Measurements from ENCODE around the gene NEU1.

The NEU1 gene

DNA sequence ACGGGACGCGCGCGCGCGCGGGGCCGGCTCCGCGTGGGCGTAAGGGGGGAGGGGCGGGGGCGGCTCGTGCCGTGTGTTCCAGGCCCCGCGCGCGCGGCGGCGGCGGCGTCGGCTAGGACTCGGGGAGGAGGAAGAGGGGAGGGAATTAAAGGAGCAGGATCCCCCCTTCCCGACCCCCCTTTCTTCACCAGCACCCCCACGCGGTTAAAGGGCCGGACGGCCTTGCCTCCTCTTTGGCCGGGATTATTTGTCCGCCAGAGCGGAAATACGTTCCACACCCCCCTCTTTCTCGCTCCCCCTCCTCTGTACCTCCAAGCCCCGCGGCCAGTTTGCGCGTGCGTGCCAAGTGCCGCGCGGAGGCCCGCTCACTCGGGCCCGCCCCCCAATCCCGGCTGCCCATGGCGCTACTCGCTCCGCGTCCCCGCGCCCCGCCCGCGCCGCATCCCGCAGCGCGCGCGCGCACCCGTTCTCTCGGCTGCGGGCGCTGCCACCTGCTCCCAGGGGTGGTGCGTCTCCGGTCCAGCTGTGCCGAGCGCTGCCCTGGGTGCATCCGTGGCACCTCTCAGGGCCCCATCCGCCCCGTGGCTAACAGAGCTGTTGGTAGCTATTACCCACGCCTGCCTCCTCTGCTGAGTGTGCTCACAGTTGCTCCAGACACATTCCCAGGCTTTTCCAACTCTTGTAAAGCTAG lies 39.5 kb upstream of the NEU1 start, which contains the start of gene ZBTB12:
TSS of gene ZBTB12 (minus strand) at position 134 of the 691 bp plus-strand sequence. CDS start 781 bp downstream, outside the sequence.
- peak within 1 kb of the TSS; percentile 70 for H2BK120ac ChIP-seq (ENCODE audit: low read depth, low read length)
- peak within 1 kb of the TSS; percentile 53 for H3K9ac ChIP-seq (ENCODE audit: low read length)
- H3K79me2 ChIP-seq (ENCODE audit: control insufficient read depth, insufficient read depth, low read length) = no peaks in the 10 kb centered on the region
- H3K56ac ChIP-seq (ENCODE audit: low read length) = peak within 1 kb of the TSS; percentile 90
- H3K4me2 ChIP-seq (ENCODE audit: low read length) = peak within 1 kb of the TSS; percentile 70
- H3K23ac ChIP-seq (ENCODE audit: low read length) = no peak within 1 kb of the TSS
- H3K27ac ChIP-seq (ENCODE audit: low read depth, low read length) = peak within 1 kb of the TSS; percentile 34
- peak; percentile 95 for DNase-seq
- H3K36me3 ChIP-seq (ENCODE audit: control insufficient read depth, insufficient read depth, low read length) = no peaks in the 10 kb centered on the region
- peak within 1 kb of the TSS; percentile 77 for H3K4ac ChIP-seq (ENCODE audit: low read depth, low read length)
- H3K79me1 ChIP-seq (ENCODE audit: low read length) = no peaks in the 10 kb centered on the region
- no peaks in the 10 kb centered on the region for H3K27me3 ChIP-seq (ENCODE audit: insufficient read depth, low read length, poor library complexity)
- H3K18ac ChIP-seq (ENCODE audit: low read length) = peak within 1 kb of the TSS; percentile 99
- H4K5ac ChIP-seq (ENCODE audit: low read length) = no peak within 1 kb of the TSS
- no peak within 1 kb of the TSS for H2BK5ac ChIP-seq (ENCODE audit: low read length)
- H4K8ac ChIP-seq (ENCODE audit: low read depth, low read length) = peak within 1 kb of the TSS; percentile 98
- H2AK5ac ChIP-seq (ENCODE audit: low read length) = no peak within 1 kb of the TSS
- WGBS (ENCODE audit: extremely low coverage, insufficient coverage, low lambda C conversion rate) = no CpG with 5 or more reads among the region's 77 CpGs
- no peaks in the 10 kb centered on the region for H3K4me1 ChIP-seq (ENCODE audit: control insufficient read depth, low read depth, low read length)
- H3K4me3 ChIP-seq (ENCODE audit: low read length) = peak within 1 kb of the TSS; percentile 36
- H2BK15ac ChIP-seq (replicated peaks; ENCODE audit: low read depth) = no peak within 1 kb of the TSS

DNA sequence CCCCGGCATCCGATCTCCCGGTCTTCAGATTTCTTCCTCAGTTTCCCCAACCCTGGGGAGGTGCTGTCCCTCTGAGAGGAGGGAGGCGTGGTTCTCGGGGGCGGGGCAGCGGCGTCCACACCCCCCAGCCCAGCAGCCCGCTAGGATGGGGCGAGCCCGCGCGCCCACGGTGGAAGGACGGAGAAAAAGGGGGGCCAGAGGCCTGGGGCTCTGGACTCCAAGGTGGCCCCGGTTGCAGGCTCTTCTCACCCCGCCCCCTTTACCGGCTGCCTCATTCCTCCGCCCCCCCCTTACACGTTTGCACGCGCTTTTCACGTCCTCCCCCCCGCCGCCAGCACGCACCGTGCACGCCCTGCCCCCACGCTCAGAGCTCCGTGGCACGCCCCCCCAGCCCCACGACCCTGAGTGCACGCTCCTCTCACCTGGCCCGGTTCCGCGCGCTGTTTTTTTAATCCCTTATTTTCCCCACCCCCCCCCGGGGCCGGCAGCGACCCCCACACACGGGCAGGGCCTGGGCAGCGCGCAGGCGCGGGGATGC lies 38.9 kb upstream of the NEU1 start:
- H3K79me2 ChIP-seq (ENCODE audit: control insufficient read depth, insufficient read depth, low read length) = peaks cover 4% of the 10 kb centered on the region
- H3K4me3 ChIP-seq (ENCODE audit: low read length) = peak overlapping the region; percentile 36
- H3K4me1 ChIP-seq (ENCODE audit: control insufficient read depth, low read depth, low read length) = no peaks in the 10 kb centered on the region
- H3K9ac ChIP-seq (ENCODE audit: low read length) = peak overlapping the region; percentile 53
- H3K36me3 ChIP-seq (ENCODE audit: control insufficient read depth, insufficient read depth, low read length) = no peaks in the 10 kb centered on the region
- H2BK5ac ChIP-seq (ENCODE audit: low read length) = no peak overlapping the region
- no peak overlapping the region for H3K23ac ChIP-seq (ENCODE audit: low read length)
- peak overlapping the region; percentile 70 for H2BK120ac ChIP-seq (ENCODE audit: low read depth, low read length)
- WGBS (ENCODE audit: extremely low coverage, insufficient coverage, low lambda C conversion rate) = no CpG with 5 or more reads among the region's 45 CpGs
- peak overlapping the region; percentile 34 for H3K27ac ChIP-seq (ENCODE audit: low read depth, low read length)
- no peak overlapping the region for H2AK5ac ChIP-seq (ENCODE audit: low read length)
- peak overlapping the region; percentile 90 for H3K56ac ChIP-seq (ENCODE audit: low read length)
- peak overlapping the region; percentile 99 for H3K18ac ChIP-seq (ENCODE audit: low read length)
- H4K8ac ChIP-seq (ENCODE audit: low read depth, low read length) = peak overlapping the region; percentile 98
- no peaks in the 10 kb centered on the region for H3K27me3 ChIP-seq (ENCODE audit: insufficient read depth, low read length, poor library complexity)
- no peak overlapping the region for H4K5ac ChIP-seq (ENCODE audit: low read length)
- DNase-seq = no peak
- H3K4me2 ChIP-seq (ENCODE audit: low read length) = peak overlapping the region; percentile 27
- peak overlapping the region; percentile 77 for H3K4ac ChIP-seq (ENCODE audit: low read depth, low read length)
- H3K79me1 ChIP-seq (ENCODE audit: low read length) = peaks cover 4% of the 10 kb centered on the region
- no peak overlapping the region for H2BK15ac ChIP-seq (replicated peaks; ENCODE audit: low read depth)

DNA sequence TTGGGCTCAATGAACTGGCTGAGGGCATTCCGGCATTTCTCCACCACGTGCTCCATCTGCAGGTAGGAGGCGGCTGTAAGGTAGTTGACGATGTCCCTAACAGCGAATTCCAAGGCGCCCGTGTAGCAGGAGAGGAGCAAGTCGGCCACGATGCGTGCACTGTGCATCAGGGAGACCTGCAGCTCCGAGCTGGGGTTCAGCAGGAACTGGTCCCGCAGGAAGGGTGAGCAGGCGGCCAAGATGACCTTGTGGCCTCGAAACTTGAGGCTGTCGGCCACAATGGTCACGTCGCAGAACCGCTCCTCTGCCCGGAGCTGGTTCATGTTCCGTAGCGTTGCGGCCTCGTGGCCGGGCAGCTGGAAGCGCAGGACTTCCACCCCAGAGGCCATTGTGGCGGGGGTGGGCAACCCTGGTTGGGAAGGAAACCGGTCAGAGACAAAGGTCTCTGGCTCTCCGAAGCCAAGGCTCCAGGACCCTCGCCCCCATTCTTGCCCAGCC lies 38.3 kb upstream of the NEU1 start:
- H2BK120ac ChIP-seq (ENCODE audit: low read depth, low read length) = no peak overlapping the region
- H3K56ac ChIP-seq (ENCODE audit: low read length) = peak overlapping the region; percentile 90
- H3K4me1 ChIP-seq (ENCODE audit: control insufficient read depth, low read depth, low read length) = no peaks in the 10 kb centered on the region
- H2BK5ac ChIP-seq (ENCODE audit: low read length) = no peak overlapping the region
- H4K8ac ChIP-seq (ENCODE audit: low read depth, low read length) = no peak overlapping the region
- H4K5ac ChIP-seq (ENCODE audit: low read length) = no peak overlapping the region
- no peak overlapping the region for H2AK5ac ChIP-seq (ENCODE audit: low read length)
- H3K27ac ChIP-seq (ENCODE audit: low read depth, low read length) = no peak overlapping the region
- peak; percentile 66 for DNase-seq
- H3K79me2 ChIP-seq (ENCODE audit: control insufficient read depth, insufficient read depth, low read length) = peaks cover 4% of the 10 kb centered on the region
- H3K4ac ChIP-seq (ENCODE audit: low read depth, low read length) = no peak overlapping the region
- H2BK15ac ChIP-seq (replicated peaks; ENCODE audit: low read depth) = no peak overlapping the region
- WGBS (ENCODE audit: extremely low coverage, insufficient coverage, low lambda C conversion rate) = no CpG with 5 or more reads among the region's 29 CpGs
- H3K36me3 ChIP-seq (ENCODE audit: control insufficient read depth, insufficient read depth, low read length) = no peaks in the 10 kb centered on the region
- H3K27me3 ChIP-seq (ENCODE audit: insufficient read depth, low read length, poor library complexity) = no peaks in the 10 kb centered on the region
- H3K23ac ChIP-seq (ENCODE audit: low read length) = no peak overlapping the region
- peak overlapping the region; percentile 53 for H3K9ac ChIP-seq (ENCODE audit: low read length)
- H3K18ac ChIP-seq (ENCODE audit: low read length) = no peak overlapping the region
- peaks cover 4% of the 10 kb centered on the region for H3K79me1 ChIP-seq (ENCODE audit: low read length)
- H3K4me2 ChIP-seq (ENCODE audit: low read length) = peak overlapping the region; percentile 27
- no peak overlapping the region for H3K4me3 ChIP-seq (ENCODE audit: low read length)

DNA sequence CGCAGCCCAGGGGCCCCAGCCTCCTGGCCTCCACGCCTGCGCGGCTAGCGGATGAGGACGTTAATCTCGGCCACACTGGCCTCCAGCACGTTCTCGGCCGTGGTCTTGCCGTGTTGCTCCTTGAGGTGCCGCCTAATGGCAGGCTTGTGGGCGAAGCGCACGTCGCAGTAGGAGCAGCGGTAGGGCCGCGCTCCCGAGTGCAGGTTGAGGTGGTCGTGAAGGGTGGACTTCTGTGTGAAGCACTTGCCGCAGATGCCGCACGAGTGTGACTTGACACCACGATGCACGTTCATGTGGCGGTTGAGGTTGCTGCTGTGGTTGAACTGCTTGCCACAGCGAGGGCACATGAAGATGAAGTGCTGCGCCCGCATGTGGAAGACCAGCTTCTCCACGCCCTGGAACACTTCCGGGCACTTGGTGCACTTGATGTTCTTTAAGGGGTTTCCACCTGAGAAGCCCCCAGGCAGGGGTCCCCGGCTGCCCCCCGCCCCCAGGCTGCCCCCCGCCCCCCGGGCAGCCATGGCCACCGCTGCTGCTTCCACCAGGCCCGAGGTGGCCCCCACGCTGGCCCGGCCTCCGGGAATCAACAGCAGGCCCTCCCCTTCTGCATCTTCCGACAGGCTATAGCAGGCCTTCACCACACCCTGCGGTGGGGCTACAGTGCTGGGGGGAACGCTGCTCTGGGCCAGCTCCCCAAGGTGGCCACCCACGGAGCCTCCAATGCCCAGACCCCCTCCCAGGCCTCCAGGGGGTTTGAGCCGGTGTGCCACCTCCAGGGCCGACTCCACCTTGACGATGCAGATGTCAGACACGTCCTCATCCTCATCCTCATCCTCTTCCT lies 37.5 kb upstream of the NEU1 start:
- Histone ChIP-seq H3K4me1 (ENCODE audit: control insufficient read depth, low read depth, low read length) (no peaks in the 10 kb centered on the region), H3K27me3 (ENCODE audit: insufficient read depth, low read length, poor library complexity) (no peaks in the 10 kb centered on the region), H4K8ac (ENCODE audit: low read depth, low read length) (no peak overlapping the region), H3K18ac (ENCODE audit: low read length) (no peak overlapping the region), H2BK120ac (ENCODE audit: low read depth, low read length) (no peak overlapping the region), H4K5ac (ENCODE audit: low read length) (no peak overlapping the region), H3K79me2 (ENCODE audit: control insufficient read depth, insufficient read depth, low read length) (peaks cover 4% of the 10 kb centered on the region), H3K4me3 (ENCODE audit: low read length) (no peak overlapping the region), H3K36me3 (ENCODE audit: control insufficient read depth, insufficient read depth, low read length) (no peaks in the 10 kb centered on the region), H3K9ac (ENCODE audit: low read length) (no peak overlapping the region), H3K56ac (ENCODE audit: low read length) (no peak overlapping the region), H3K4me2 (ENCODE audit: low read length) (no peak overlapping the region), H3K79me1 (ENCODE audit: low read length) (peaks cover 4% of the 10 kb centered on the region), H2BK15ac (replicated peaks; ENCODE audit: low read depth) (no peak overlapping the region), H3K23ac (ENCODE audit: low read length) (no peak overlapping the region), H3K4ac (ENCODE audit: low read depth, low read length) (no peak overlapping the region), H2BK5ac (ENCODE audit: low read length) (no peak overlapping the region), H3K27ac (ENCODE audit: low read depth, low read length) (no peak overlapping the region), H2AK5ac (ENCODE audit: low read length) (no peak overlapping the region)
- WGBS (ENCODE audit: extremely low coverage, insufficient coverage, low lambda C conversion rate) = no CpG with 5 or more reads among the region's 49 CpGs
- no peak for DNase-seq

DNA sequence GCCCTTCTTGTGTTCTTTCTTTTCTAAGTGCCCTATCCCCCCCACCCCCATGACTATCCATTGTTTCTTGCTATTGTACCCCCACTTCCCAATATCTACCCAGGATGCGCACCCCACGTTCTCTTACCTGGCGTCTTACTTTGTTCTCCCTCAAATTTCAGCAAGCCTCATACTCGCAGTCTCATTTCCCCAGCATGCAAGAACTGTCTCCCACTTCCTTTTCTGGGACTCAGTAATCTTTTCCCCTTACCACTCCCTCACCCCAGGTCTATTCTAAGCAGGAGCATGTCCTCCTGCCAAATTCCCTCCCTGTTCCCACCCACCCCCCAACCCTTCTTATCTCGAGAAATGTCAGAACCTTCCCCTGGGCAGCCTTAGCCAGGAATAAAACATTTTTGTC lies 36.6 kb upstream of the NEU1 start:
- WGBS (ENCODE audit: extremely low coverage, insufficient coverage, low lambda C conversion rate) = no CpG with 5 or more reads among the region's 5 CpGs
- H3K56ac ChIP-seq (ENCODE audit: low read length) = no peak overlapping the region
- H3K27ac ChIP-seq (ENCODE audit: low read depth, low read length) = no peak overlapping the region
- H2BK5ac ChIP-seq (ENCODE audit: low read length) = no peak overlapping the region
- no peaks in the 10 kb centered on the region for H3K27me3 ChIP-seq (ENCODE audit: insufficient read depth, low read length, poor library complexity)
- H3K4me1 ChIP-seq (ENCODE audit: control insufficient read depth, low read depth, low read length) = no peaks in the 10 kb centered on the region
- H3K9ac ChIP-seq (ENCODE audit: low read length) = no peak overlapping the region
- H3K4me3 ChIP-seq (ENCODE audit: low read length) = no peak overlapping the region
- no peak overlapping the region for H2BK15ac ChIP-seq (replicated peaks; ENCODE audit: low read depth)
- DNase-seq = no peak
- H3K79me2 ChIP-seq (ENCODE audit: control insufficient read depth, insufficient read depth, low read length) = peaks cover 4% of the 10 kb centered on the region
- H2AK5ac ChIP-seq (ENCODE audit: low read length) = no peak overlapping the region
- no peak overlapping the region for H3K18ac ChIP-seq (ENCODE audit: low read length)
- no peak overlapping the region for H2BK120ac ChIP-seq (ENCODE audit: low read depth, low read length)
- no peaks in the 10 kb centered on the region for H3K36me3 ChIP-seq (ENCODE audit: control insufficient read depth, insufficient read depth, low read length)
- H4K8ac ChIP-seq (ENCODE audit: low read depth, low read length) = no peak overlapping the region
- H4K5ac ChIP-seq (ENCODE audit: low read length) = no peak overlapping the region
- H3K79me1 ChIP-seq (ENCODE audit: low read length) = peaks cover 4% of the 10 kb centered on the region
- no peak overlapping the region for H3K4ac ChIP-seq (ENCODE audit: low read depth, low read length)
- no peak overlapping the region for H3K4me2 ChIP-seq (ENCODE audit: low read length)
- no peak overlapping the region for H3K23ac ChIP-seq (ENCODE audit: low read length)

Measured in mesendoderm (in vitro differentiated cells).